Lower leg skin (tissue), 4 donors: ENCODE data around the gene DENND1A. TPM values are rescaled to one million over a fixed set of nuclear protein-coding genes. Genes with fewer than 3 reads are reported as not detected.
A peak's percentile ranks its signal among the peaks of the same experiment; 100 is the strongest.
"Not testable (repeated sequence)": the region's sequence is repeated elsewhere in the genome, so short reads cannot be mapped to it uniquely, and the experiment has no call there.

ENCODE experiments used
- DNase-seq, 2 donors: peaks; one replicate each; pipeline ENCODE4 v3.0.0-alpha.2; 2019; ENCODE audit warnings: low spot score in 2 of 2
- H3K4me3 ChIP-seq: fragments of 200-600 bp; sonication (generic); 2 replicates; pipeline ENCODE4 v1.5.1; 2017; ENCODE audit warnings: mild to moderate bottlenecking, low read depth; ENCODE audit not compliant: poor library complexity, severe bottlenecking
- POLR2A ChIP-seq, 2 donors: fragments of 450-650 bp; IDR thresholded peaks; one replicate each; pipeline ENCODE4 v1.6.1; 2016 to 2017; ENCODE audit warnings: antibody characterized with exemption in 2 of 2, mild to moderate bottlenecking in 1 of 2, moderate library complexity in 1 of 2
- WGBS, 2 donors: methylation state at CpG; one replicate each; pipeline ENCODE4 v1.1.5; 2018; 5-methylcytosine and 5-hydroxymethylcytosine counted together
- intact Hi-C: fragments of 100-400 bp; cut with DNase I; formaldehyde crosslinking; loops from one replicate; pipeline ENCODE4 v1.15.0; 2023; ENCODE audit warnings: low total_unique reads
- total RNA-seq, 4 donors: library from RNA; depleted of rRNA; stranded (reverse); fragments of >200 nt; gene quantifications; one replicate each; pipeline ENCODE4 v1.1.0, GENCODE V29; 2016
- TF ChIP-seq, protein P1 (sequence below), 3 donors: fragments of 450-650 bp; IDR thresholded peaks; one replicate each; pipeline ENCODE4 v1.5.1; 2016; ENCODE audit warnings: antibody characterized with exemption in 3 of 3, mild to moderate bottlenecking in 3 of 3, moderate library complexity in 2 of 3

The DENND1A gene
- total RNA-seq, 4 donors from 2014 or later: 6.5 to 16.3 (median 12.3) TPM

GRCh38 chr9:123943671-123944070 lies 13.7 kb upstream of the DENND1A start:
- intact Hi-C loops: no loop called here
- no peak overlapping the region for H3K4me3 ChIP-seq
- DNase-seq: no peak
- no peak for TF ChIP-seq POLR2A (IDR thresholded peaks at IDR 0.05)
- TF ChIP-seq, protein P1, sequence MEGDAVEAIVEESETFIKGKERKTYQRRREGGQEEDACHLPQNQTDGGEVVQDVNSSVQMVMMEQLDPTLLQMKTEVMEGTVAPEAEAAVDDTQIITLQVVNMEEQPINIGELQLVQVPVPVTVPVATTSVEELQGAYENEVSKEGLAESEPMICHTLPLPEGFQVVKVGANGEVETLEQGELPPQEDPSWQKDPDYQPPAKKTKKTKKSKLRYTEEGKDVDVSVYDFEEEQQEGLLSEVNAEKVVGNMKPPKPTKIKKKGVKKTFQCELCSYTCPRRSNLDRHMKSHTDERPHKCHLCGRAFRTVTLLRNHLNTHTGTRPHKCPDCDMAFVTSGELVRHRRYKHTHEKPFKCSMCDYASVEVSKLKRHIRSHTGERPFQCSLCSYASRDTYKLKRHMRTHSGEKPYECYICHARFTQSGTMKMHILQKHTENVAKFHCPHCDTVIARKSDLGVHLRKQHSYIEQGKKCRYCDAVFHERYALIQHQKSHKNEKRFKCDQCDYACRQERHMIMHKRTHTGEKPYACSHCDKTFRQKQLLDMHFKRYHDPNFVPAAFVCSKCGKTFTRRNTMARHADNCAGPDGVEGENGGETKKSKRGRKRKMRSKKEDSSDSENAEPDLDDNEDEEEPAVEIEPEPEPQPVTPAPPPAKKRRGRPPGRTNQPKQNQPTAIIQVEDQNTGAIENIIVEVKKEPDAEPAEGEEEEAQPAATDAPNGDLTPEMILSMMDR (IDR thresholded peaks at IDR 0.05): no peak
- 73 to 88% methylated on average over 2 of the region's 2 CpGs for WGBS, 2 donors

- 41 to 81% methylated on average over 10 of the region's 10 CpGs for WGBS, 2 donors
- intact Hi-C loops: no loop called here
- H3K4me3 ChIP-seq: no peak overlapping the region
- TF ChIP-seq POLR2A (IDR thresholded peaks at IDR 0.05): no peak
- TF ChIP-seq, protein P1 (IDR thresholded peaks at IDR 0.05): no peak
- peak in 1 of 2 donors; percentile 31 for DNase-seq
Observed at GRCh38 chr9:123942542-123942941, 12.6 kb upstream of the DENND1A start.

GRCh38 chr9:123941524-123942070 lies 11.7 kb upstream of the DENND1A start:
- no peak for TF ChIP-seq POLR2A (IDR thresholded peaks at IDR 0.05)
- TF ChIP-seq, protein P1 (IDR thresholded peaks at IDR 0.05): no peak
- DNase-seq: no peak
- WGBS, 2 donors: 77 to 85% methylated on average over 7 of the region's 7 CpGs
- intact Hi-C loops: no loop called here
- no peak overlapping the region for H3K4me3 ChIP-seq

- 75 to 83% methylated on average over 8 of the region's 8 CpGs for WGBS, 2 donors
- TF ChIP-seq, protein P1 (IDR thresholded peaks at IDR 0.05): no peak
- TF ChIP-seq POLR2A (IDR thresholded peaks at IDR 0.05): no peak
Observed at GRCh38 chr9:123940721-123941523, 11.0 kb upstream of the DENND1A start.

DNA sequence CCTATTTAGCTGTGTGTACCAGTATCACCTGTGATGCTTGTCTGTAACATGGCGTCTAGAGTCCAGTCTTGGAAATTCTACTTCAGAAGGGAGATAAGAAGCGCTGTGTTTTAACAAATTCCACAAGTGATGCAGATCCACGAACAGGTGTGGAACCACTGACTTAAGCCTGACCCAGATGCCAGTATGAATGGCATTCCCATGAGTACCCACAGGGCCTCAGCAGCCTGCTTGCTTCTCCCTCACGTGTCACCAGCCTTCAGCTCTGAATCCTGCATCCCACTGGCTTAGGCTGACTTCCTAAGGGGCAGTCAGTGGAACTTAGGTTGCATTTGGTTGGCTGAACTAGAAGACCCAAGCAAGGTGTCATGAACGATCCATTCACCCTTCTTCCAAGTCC lies 8.5 kb upstream of the DENND1A start:
- H3K4me3 ChIP-seq: no peak overlapping the region
- peak in 1 of 2 donors; percentile 18 for DNase-seq
- intact Hi-C loops: no loop called here
- 86 to 95% methylated on average over 5 of the region's 5 CpGs for WGBS, 2 donors
- no peak for TF ChIP-seq POLR2A (IDR thresholded peaks at IDR 0.05)
- TF ChIP-seq, protein P1 (IDR thresholded peaks at IDR 0.05): no peak

More at GRCh38 chr9:123940721-123941523, 11.0 kb upstream of the DENND1A start:
- DNase-seq: peak in 1 of 2 donors; percentile 39
- intact Hi-C loops: no loop called here
- H3K4me3 ChIP-seq: no peak overlapping the region

DNA sequence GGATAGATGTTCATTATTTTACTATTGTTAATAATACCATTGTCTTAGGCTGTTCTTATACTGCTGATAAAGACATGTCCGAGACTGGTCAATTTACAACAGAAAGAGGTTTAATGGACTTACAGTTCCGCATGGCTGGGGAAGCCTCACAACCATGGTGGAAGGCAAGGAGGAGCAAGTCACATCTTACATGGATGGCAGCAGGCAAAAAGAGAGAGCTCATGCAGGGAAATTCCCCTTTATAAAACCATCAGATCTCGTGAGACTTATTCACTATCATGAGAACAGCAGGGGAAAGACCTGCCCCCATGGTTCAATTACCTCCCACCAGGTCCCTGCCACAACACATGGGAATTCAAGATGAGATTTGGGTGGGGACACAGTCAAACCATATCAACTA lies 6.6 kb upstream of the DENND1A start:
- intact Hi-C loops: not testable (repeated sequence)

More for the DNA sequence above, 6.6 kb upstream of the DENND1A start:
- not testable (repeated sequence) for H3K4me3 ChIP-seq
- 91 to 96% methylated on average over 3 of the region's 3 CpGs for WGBS, 2 donors
- DNase-seq: peak in 1 of 2 donors; percentile 13
